ENCODE measurements around the gene CDKN2B-AS1. TPM values are rescaled to one million over a fixed set of nuclear protein-coding genes. Genes with fewer than 3 reads are reported as not detected.

Gene CDKN2B-AS1
- total RNA-seq, 1 donor from 2014 or later, result not detected

- H3K36me3 ChIP-seq, result no peaks in the 10 kb centered on the region
- peak overlapping the region; percentile 14 to 50 for H3K4me3 ChIP-seq
- peaks cover 0 to 9% of the 10 kb centered on the region in 2 donors for H3K9me3 ChIP-seq
- DNase-seq (ENCODE audit: low spot score in 2 of 2), result no peak
- TF ChIP-seq CTCF (IDR thresholded peaks at IDR 0.05), result peak in 1 of 3 experiments; percentile 11
- intact Hi-C loops (cut with DNase I), result no loop called here
- peaks cover 4 to 5% of the 10 kb centered on the region in 2 donors for H3K4me1 ChIP-seq
- peaks cover 53% of the 10 kb centered on the region for H3K27me3 ChIP-seq
- no peak overlapping the region for H3K27ac ChIP-seq
Measured at GRCh38 chr9:21965401-21965951, 29.1 kb upstream of the CDKN2B-AS1 start.

GRCh38 chr9:21966140-21966851 lies 28.3 kb upstream of the CDKN2B-AS1 start:
- Histone ChIP-seq H3K9me3 (peaks cover 0 to 9% of the 10 kb centered on the region in 2 donors), H3K27me3 (peaks cover 59% of the 10 kb centered on the region), H3K4me1 (peaks cover 4 to 5% of the 10 kb centered on the region in 2 donors), H3K27ac (no peak overlapping the region), H3K4me3 (peak overlapping the region in 1 of 2 donors; percentile 50), H3K36me3 (no peaks in the 10 kb centered on the region)
- no peak for DNase-seq (ENCODE audit: low spot score in 2 of 2)
- intact Hi-C loops (cut with DNase I), result no loop called here
- no peak for TF ChIP-seq CTCF (IDR thresholded peaks at IDR 0.05)

GRCh38 chr9:21967169-21967568 lies 27.4 kb upstream of the CDKN2B-AS1 start:
- peaks cover 0 to 8% of the 10 kb centered on the region in 2 donors for H3K9me3 ChIP-seq
- peaks cover 4 to 5% of the 10 kb centered on the region in 2 donors for H3K4me1 ChIP-seq
- no peak overlapping the region for H3K27ac ChIP-seq
- H3K4me3 ChIP-seq, result no peak overlapping the region
- intact Hi-C loops (cut with DNase I), result no loop called here
- peaks cover 60% of the 10 kb centered on the region for H3K27me3 ChIP-seq
- no peak for DNase-seq (ENCODE audit: low spot score in 2 of 2)
- TF ChIP-seq CTCF (IDR thresholded peaks at IDR 0.05), result no peak
- no peaks in the 10 kb centered on the region for H3K36me3 ChIP-seq

GRCh38 chr9:21967702-21968101 lies 26.9 kb upstream of the CDKN2B-AS1 start:
- no peak for DNase-seq (ENCODE audit: low spot score in 2 of 2)
- no peak overlapping the region for H3K4me3 ChIP-seq
- no peak overlapping the region for H3K27ac ChIP-seq
- H3K36me3 ChIP-seq, result no peaks in the 10 kb centered on the region
- intact Hi-C loops (cut with DNase I), result no loop called here
- peaks cover 0 to 6% of the 10 kb centered on the region in 2 donors for H3K9me3 ChIP-seq
- TF ChIP-seq CTCF (IDR thresholded peaks at IDR 0.05), result no peak
- peaks cover 4 to 5% of the 10 kb centered on the region in 2 donors for H3K4me1 ChIP-seq
- peaks cover 63% of the 10 kb centered on the region for H3K27me3 ChIP-seq

- Histone ChIP-seq H3K4me3 (peak overlapping the region in 1 of 2 donors; percentile 16), H3K27ac (no peak overlapping the region), H3K36me3 (no peaks in the 10 kb centered on the region), H3K9me3 (peaks cover 0 to 6% of the 10 kb centered on the region in 2 donors), H3K4me1 (peaks cover 4 to 5% of the 10 kb centered on the region in 2 donors), H3K27me3 (peaks cover 63% of the 10 kb centered on the region)
- DNase-seq (ENCODE audit: low spot score in 2 of 2), result no peak
- TF ChIP-seq CTCF (IDR thresholded peaks at IDR 0.05), result no peak
- intact Hi-C loops (cut with DNase I), result no loop called here
Measured at GRCh38 chr9:21968331-21969010, 26.1 kb upstream of the CDKN2B-AS1 start.
